GM18867 (cell line): Measurements from ENCODE around the gene ADCY2.

Experiments
- ATAC-seq: cut with Tn5 transposase; IDR thresholded peaks from one replicate; pipeline ENCODE4 v1.9.1; 2021; ENCODE audit warnings: mild to moderate bottlenecking, moderate library complexity; ENCODE audit not compliant: unreplicated experiment

Gene ADCY2

DNA sequence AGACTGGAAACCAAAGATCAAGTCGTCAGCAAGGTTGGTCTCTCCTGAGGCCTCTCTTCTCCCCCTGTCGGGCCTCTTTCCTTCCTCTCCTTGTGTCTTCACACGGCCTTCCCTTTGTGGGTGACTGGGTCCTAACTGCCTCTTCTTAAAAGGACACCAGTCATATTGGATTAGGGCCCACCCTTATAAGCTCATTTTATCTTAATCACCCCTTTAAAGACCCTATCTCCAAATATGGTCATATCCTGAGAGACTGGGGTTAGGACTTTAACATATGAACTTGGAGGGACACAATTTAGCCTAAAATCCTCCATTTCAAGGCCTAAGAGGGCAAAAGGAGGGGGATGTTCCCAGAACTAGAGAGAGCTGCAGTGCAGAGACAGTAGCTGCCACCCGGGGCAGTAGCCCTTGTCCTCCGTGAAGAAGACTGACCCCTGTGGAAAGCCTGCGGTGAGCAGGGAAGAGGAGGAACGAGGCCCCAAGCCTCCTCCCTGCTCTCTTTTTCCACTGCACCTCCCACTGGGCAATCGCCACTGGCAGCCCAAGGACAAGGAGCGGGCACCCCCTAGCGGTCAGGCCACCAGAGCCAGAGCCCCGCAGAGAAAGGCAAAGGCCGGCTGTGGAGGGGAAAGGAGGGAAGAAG lies 420.1 kb downstream of the ADCY2 start:
- peak; percentile 97 for ATAC-seq

DNA sequence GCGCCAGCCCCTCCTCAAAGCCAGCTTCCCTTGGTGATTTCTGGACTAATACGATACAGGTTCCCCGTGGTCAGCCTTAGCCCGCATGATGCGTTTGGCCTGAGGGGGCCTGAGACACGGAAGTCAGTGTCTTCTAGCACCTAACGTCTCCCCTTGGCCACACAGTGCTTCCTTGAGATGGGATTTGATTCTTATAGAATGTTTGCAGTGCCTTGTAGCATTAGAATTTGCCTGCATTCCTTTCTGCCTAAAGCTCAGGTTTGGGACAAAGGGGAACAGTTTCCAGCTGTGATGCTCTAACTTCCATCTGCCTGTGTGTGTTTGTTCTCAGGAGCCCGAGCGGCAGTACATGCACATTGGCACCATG lies 420.6 kb downstream of the ADCY2 start:
- peak; percentile 19 for ATAC-seq

GRCh38 chr5:7822449-7822848 lies 426.5 kb downstream of the ADCY2 start:
- no peak for ATAC-seq

DNA sequence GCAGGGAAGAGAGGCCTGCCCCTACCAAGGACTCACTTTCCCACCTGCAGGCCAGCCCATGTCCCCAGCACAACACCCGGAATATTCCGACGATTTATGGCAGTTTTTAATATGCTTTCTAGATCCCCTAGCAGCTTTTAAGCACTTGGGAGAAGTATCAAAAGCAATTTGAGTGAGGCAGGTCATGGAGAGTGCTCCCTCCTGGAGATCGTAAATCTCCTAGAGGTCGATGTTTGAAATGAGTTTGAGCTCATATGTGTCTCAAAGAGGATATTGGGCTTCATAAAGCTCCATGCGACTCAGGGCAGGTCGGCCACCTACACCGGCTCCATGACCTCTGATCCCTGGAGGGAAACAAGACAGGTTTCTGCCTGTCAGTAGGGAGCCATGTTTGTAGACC lies 427.7 kb downstream of the ADCY2 start:
- ATAC-seq: no peak

GRCh38 chr5:7824995-7825394 lies 429.1 kb downstream of the ADCY2 start:
- no peak for ATAC-seq

- ATAC-seq: no peak
Observed at GRCh38 chr5:7825630-7826029, 429.7 kb downstream of the ADCY2 start.

DNA sequence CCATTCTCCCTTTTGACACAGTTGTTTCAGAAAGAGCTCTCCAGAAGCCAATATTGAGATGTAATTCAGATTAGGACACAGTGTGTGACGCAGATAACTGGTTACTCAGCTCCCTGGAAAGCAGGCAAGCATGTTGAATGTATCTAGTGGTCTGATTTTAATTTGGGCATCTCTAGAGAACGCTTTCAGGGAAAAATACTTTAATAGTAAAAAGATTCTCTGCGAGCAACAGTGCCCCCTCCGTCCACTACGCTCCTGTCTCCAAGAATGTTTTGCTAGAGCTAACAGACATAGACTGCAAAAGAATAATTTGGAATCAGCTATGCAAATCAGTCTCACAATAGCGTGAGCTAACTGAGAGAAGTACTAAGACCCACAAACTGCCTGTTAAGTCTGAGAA lies 431.7 kb downstream of the ADCY2 start:
- ATAC-seq: no peak

DNA sequence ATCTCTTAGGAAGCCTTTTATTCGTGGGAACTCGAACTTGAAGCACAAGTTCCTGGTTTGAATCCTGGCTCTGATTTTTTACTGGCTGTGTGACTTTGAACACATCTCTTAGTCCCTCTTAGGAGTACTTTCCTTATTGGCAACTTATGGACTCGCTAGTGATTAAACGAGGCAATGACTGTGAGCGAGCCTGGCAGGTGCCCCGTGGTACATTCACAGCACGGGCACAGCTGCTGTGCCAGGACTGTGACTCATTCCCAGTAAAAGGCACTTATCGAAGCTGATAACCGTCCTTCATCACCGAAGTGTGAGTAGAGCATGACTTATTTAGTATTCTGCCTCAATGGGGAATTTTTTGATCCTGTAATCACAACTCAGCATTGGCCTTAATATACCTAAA lies 432.3 kb downstream of the ADCY2 start:
- ATAC-seq: no peak

GRCh38 chr5:7834982-7835381 lies 439.0 kb downstream of the ADCY2 start:
- ATAC-seq: no peak

- no peak for ATAC-seq
Observed at GRCh38 chr5:7837403-7837802, 441.5 kb downstream of the ADCY2 start.

DNA sequence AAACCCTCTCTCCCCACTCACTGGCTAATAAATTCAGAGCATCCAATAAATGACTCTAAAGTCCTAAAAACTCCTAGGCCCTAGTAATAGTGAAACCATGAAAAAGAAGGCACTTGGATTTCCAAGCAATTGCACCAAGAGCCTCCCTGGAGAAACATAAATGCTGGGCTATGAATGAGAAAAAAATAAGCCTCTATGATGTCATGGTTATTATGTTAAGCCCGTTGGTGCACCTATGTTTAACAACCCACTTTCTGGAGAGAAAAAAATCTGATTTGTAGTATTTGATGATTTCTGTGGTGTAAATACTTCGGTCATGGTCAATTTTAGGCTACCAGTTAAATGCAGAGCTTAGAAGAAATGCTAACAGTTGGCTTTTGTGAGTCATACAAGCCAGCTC lies 446.6 kb downstream of the ADCY2 start:
- ATAC-seq: no peak

GRCh38 chr5:7844901-7845300 lies 449.0 kb downstream of the ADCY2 start:
- no peak for ATAC-seq

DNA sequence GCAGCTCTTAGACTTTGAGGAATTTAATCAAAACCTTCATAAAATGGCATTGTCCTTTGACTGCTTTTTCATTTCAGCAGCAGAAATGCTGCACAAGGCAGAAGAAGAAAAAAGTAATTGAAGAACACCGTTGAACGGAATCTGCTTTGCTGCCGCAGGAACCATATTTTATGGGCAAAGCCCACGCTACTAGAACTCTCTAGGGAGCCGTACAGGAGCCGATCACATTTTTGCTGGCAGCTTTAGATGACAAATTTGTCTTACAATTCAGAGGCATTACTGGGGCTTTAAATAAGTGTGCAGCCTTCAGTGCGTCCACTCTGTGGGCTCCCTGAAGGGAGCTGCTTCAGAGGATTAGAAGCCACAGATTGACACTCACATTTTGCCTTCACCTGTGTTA lies 449.6 kb downstream of the ADCY2 start:
- no peak for ATAC-seq

DNA sequence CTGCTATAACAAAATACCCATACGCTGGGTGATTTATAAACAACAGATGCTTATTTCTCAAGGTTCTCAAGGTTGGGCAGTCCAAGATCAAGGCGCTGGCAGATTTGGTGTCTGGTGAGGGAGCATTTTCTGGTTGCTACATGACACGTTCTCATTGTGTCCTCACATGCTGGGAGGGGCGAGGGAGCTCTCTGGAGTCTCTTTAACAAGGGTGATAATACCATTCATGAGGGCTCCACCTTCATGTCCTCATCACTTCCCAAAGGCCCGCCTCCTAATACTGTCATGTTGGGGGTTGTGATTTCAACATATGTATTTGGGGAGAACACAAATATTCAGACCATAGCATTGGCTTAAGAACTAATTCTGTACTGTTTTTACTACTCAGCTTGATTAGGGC lies 450.4 kb downstream of the ADCY2 start:
- no peak for ATAC-seq

DNA sequence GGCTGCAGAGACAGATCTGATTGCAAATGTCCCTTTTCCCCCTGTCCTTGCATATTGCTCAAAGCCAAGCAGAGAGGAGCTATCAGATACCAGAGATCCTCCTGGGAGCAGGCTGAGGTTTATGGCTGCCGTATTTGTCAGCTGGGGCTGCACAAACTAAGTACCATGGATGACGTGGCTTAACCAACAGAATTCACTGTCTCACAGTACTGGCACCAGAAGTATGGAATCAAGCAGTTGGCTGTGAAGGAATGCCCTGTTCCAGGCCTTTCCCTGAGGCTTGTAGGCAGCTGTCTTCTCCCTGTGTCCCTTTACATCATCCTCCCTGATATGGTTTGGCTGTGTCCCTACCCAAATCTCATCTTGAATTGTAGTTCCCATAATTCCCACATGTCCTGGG lies 452.4 kb downstream of the ADCY2 start:
- no peak for ATAC-seq

DNA sequence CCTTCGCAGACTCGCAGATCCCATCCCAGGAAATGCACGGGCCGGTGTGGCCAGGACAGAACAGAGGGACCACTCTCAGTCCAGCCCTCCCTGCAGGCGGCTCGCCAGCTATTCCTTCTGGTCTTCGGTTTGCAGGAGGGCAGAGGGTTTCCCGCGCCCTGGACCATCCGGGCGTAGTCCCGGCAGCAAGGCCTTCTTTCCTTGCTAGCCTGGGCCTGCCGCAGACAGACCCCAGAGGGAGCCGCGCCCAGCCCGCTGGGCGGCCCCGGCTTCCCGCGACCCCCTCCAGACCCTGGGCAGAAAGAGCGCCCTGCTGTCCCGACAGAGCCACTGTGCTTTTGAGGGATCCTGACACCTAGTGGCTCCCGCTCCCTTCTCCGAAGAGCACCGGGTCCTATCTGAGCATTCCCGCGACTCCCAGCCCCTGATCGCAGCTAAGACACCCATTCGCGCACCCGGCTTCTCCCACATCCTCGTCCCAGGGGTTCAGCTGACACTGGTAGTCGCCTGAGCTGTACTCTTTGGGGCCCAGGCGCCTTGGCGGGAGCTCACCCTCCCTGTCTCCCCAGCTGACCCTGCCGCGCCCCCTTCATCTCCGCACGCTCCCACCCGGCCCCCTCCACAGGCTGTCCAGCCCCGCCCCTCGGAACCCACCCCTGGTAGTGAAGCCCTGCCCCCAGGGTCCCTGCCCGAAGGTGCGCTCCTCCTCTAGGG lies 453.9 kb downstream of the ADCY2 start:
- no peak for ATAC-seq

DNA sequence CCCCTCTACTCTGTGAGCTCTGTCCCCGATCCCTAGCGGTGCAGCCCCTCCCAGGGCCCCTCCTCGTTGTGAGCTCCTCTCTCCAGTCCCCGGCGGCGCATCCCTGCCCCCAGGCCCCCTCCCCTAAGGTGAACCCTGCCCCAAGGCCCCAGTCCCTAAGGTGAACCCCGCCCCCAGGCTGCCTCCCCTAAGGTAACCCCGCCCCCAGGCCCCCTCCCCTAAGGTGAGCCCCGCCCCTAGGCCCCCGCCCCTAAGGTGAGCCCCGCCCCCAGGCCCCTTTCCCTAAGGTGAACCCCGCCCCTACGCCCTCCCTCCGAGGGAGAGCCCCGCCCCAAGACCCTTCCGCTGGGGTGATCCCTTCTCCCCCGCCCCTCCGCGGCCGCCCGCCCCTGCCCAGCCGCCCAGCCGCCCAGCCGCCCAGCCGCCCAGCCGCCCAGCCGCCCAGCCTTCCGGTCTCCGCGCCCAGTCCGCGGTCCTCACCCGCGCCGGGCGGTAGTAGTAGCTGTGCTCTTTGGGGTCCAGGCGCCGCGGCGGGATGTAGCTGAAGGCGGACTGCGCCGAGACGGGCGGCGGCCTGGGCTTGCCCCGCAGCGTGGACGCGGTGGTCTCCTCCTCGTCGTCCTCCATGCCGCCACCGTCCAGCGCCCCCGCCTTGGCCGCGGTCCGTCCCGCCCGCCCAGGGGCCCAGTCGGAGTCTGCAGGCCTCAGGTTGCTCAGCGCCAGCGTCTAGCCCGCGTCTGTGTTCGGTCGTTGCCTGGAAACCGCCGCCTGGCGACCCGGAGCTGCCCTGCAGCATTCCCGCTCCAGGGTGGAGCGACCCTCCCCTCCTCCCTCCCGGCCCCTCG lies 454.7 kb downstream of the ADCY2 start, which contains the start of gene CFAP90:
CFAP90 (minus strand) TSS at position 739 of the 845 bp plus-strand sequence; CDS start at position 627, 112 bp downstream.
- ATAC-seq: no peak

GRCh38 chr5:7851240-7851592 lies 455.3 kb downstream of the ADCY2 start:
- ATAC-seq: no peak

DNA sequence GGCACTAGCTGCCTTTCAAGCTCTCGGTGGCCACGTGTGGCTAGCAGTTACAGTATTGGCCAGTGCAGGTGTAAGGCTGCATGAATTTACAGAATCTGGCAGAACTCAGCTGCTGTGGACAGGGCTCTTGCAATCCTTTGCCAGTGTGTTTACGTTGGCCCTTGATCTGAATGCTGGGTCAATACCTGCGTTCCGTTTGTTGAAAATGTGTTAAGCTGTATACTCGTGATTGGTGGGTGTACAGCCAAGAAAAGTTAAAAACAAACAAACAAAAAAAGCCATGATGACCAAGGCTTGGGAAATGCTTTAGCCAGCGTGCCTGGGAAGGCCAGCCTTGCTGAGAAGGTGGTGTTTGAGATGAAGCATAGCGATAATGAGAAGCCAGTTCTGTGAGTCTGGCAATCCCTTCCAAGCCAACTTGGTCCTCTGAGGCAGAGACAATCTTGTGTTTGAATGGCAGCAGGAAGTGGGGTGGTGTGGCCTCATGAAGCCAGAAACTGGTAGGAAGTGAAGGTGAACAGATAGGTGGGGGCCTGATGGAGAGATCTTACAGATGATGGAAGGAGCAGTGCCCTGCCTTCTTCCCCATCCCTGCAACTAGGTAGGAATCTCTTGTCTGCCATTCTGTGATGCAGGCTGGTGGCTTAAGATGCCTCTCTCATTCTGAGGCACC lies 455.8 kb downstream of the ADCY2 start:
- no peak for ATAC-seq

GRCh38 chr5:7852542-7852941 lies 456.6 kb downstream of the ADCY2 start:
- ATAC-seq: no peak

DNA sequence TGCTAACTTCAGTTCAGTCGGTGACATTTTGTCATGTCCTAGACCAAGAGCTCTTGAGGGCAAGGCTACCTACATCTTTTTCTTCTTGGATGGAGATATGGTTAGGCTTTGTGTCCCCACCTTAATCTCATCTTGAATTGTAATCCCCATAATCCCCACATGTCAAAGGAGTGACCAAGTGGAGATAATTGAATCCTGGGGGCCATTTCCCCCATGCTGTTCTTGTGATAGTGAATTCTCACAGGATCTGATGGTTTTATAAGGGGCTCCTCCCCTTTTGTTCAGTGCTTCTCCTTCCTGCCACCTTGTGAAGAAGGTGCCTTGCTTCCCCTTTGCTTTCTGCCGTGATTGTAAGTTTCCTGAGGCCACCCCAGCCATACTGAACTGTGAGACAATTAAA lies 457.1 kb downstream of the ADCY2 start:
- ATAC-seq: no peak
